ENCODE results near the gene GTF2IRD1. TPM values are rescaled to one million over a fixed set of nuclear protein-coding genes. Genes with fewer than 3 reads are reported as not detected.

Gene GTF2IRD1
- total RNA-seq, 1 experiment from 2014 or later = 34.3 TPM

GRCh38 chr7:74567318-74567668 lies 113.6 kb downstream of the GTF2IRD1 start:
- Mint-ChIP-seq H3K4me3 (no peak overlapping the region), H3K27me3 (ENCODE audit: low read depth) (no peaks in the 10 kb centered on the region; the same call in 1 of the 2 replicates), H3K36me3 (ENCODE audit: insufficient read depth in 1 of 3, low read depth in 3 of 3) (peaks cover 3 to 63% (median 47%) of the 10 kb centered on the region in 3 experiments; a peak in 6 of 7 replicates), H3K4me1 (peaks cover 18 to 23% of the 10 kb centered on the region in 2 experiments), H3K9me3 (no peaks in the 10 kb centered on the region), H3K27ac (peak overlapping the region; percentile 77 to 91 (median 79); a peak in 3 of 7 replicates)
- H2BK15ac ChIP-seq (ENCODE audit: low read depth, low read length) = no peak overlapping the region
- no peak overlapping the region for H3K56ac ChIP-seq (ENCODE audit: insufficient read length, low read depth, low read length)
- no CpG with 5 or more reads among the region's 2 CpGs for WGBS (ENCODE audit: extremely low coverage, insufficient read length, low lambda C conversion rate)
- H3K23me2 ChIP-seq (ENCODE audit: insufficient read length, low read depth, low read length, poor library complexity, severe bottlenecking) = no peaks in the 10 kb centered on the region
- H4K5ac ChIP-seq (ENCODE audit: insufficient read length, low read depth, low read length) = no peak overlapping the region
- H3K27ac ChIP-seq (ENCODE audit: insufficient read length, low read depth, low read length) = no peak overlapping the region
- no peaks in the 10 kb centered on the region for H3K4me1 ChIP-seq (ENCODE audit: insufficient read depth, low read length)
- H4K20me1 ChIP-seq (ENCODE audit: control insufficient read depth, insufficient read depth, insufficient read length) = no peaks in the 10 kb centered on the region
- no peak overlapping the region for H2BK20ac ChIP-seq (ENCODE audit: low read depth, low read length, poor library complexity, severe bottlenecking)
- no peak for DNase-seq
- no peaks in the 10 kb centered on the region for H3K27me3 ChIP-seq (ENCODE audit: insufficient read depth, low read length)
- TF ChIP-seq CTCF (conservative IDR thresholded peaks at IDR 0.05) = no peak
- H3K14ac ChIP-seq (ENCODE audit: insufficient read depth, low read length) = no peak overlapping the region
- no peaks in the 10 kb centered on the region for H3K79me1 ChIP-seq (ENCODE audit: insufficient read depth, low read depth, low read length, poor library complexity, severe bottlenecking)
- H3K23ac ChIP-seq (ENCODE audit: insufficient read length, low read depth, low read length) = no peak overlapping the region
- H2AFZ ChIP-seq (ENCODE audit: low read length) = no peak overlapping the region
- H3T11ph ChIP-seq (ENCODE audit: low read length) = no peak overlapping the region
- H3K9ac ChIP-seq (ENCODE audit: extremely low read depth, insufficient read length, low read length) = no peak overlapping the region
- H4K8ac ChIP-seq (replicated peaks; ENCODE audit: insufficient read length, low read depth, low read length) = no peak overlapping the region
- H3K4me2 ChIP-seq (ENCODE audit: insufficient read depth, insufficient read length, low read length) = no peak overlapping the region
- no peak overlapping the region for H2AK5ac ChIP-seq (ENCODE audit: insufficient read length, low read length)
- H4K91ac ChIP-seq (ENCODE audit: insufficient read length, low read depth, low read length) = no peak overlapping the region
- H3K79me2 ChIP-seq (ENCODE audit: insufficient read depth, low read length) = no peaks in the 10 kb centered on the region
- H3K18ac ChIP-seq (ENCODE audit: insufficient read length, low read depth, low read length) = no peak overlapping the region
- H3K4ac ChIP-seq (ENCODE audit: low read depth, low read length) = no peak overlapping the region
- H3K9me3 ChIP-seq (ENCODE audit: control insufficient read depth, low read depth, low read length) = no peaks in the 10 kb centered on the region
- no peak overlapping the region for H2BK5ac ChIP-seq (ENCODE audit: insufficient read length, low read length)
- H2BK12ac ChIP-seq (ENCODE audit: insufficient read length, low read depth, low read length) = no peak overlapping the region
- no peak overlapping the region for H2BK120ac ChIP-seq (ENCODE audit: low read depth, low read length, poor library complexity, severe bottlenecking)

Measured in H9 (cell line).